Stomach (tissue), 9 donors: Measurements from ENCODE around the gene SORCS3. TPM values are rescaled to one million over a fixed set of nuclear protein-coding genes. Genes with fewer than 3 reads are reported as not detected.

Experiments
- DNase-seq, 2 donors: peaks; one replicate each; pipeline versions ENCODE4 v3.0.0 to v3.0.0-alpha.2; 2013 to 2019
- H3K27ac ChIP-seq, 5 donors: fragments of 200-600 bp in 4 of 5; sonication (generic) in 4 of 5; one replicate each; pipeline ENCODE4 v1.5.1; 2013 to 2019; ENCODE audit warnings: mild to moderate bottlenecking in 1 of 5, moderate library complexity in 1 of 5
- H3K27me3 ChIP-seq, 3 donors: fragments of 200-600 bp; sonication (generic); one replicate each; pipeline ENCODE4 v1.5.1; 2017 to 2019; ENCODE audit warnings: mixed run types in 1 of 3
- H3K36me3 ChIP-seq, 4 donors: fragments of 200-600 bp; sonication (generic); 1 replicate in 3 of 4; 2 replicates in 1 of 4; pipeline ENCODE4 v1.5.1; 2016 to 2019
- H3K4me1 ChIP-seq, 4 donors: fragments of 200-600 bp; sonication (generic); one replicate each; pipeline ENCODE4 v1.5.1; 2016 to 2019
- H3K4me3 ChIP-seq, 4 donors: fragments of 200-600 bp; sonication (generic) in 3 of 4; one replicate each; pipeline ENCODE4 v1.5.1; 2016 to 2019; ENCODE audit warnings: mild to moderate bottlenecking in 1 of 4
- H3K9me3 ChIP-seq, 4 donors: fragments of 200-600 bp; sonication (generic); one replicate each; pipeline ENCODE4 v1.5.1; 2016 to 2019
- CTCF ChIP-seq, 7 experiments: fragments of 450-650 bp in 4 of 7; fragments of 200-600 bp in 3 of 7; sonication (generic) in 3 of 7; IDR thresholded peaks; one replicate each; pipeline ENCODE4 v1.5.1; 2016 to 2019; ENCODE audit warnings: antibody characterized with exemption in 7 of 7, control low read depth in 2 of 7, mild to moderate bottlenecking in 1 of 7
- EP300 ChIP-seq: sonication (generic); formaldehyde crosslinking; IDR thresholded peaks from one replicate; pipeline ENCODE4 v1.6.1; 2017; ENCODE audit warnings: antibody characterized with exemption
- POLR2A ChIP-seq, 4 donors: fragments of 450-650 bp; IDR thresholded peaks; one replicate each; pipeline ENCODE4 v1.6.1; 2016; ENCODE audit warnings: antibody characterized with exemption in 4 of 4, control low read depth in 2 of 4, mild to moderate bottlenecking in 1 of 4, moderate library complexity in 1 of 4
- POLR2AphosphoS5 ChIP-seq, 3 donors: sonication (generic); formaldehyde crosslinking; IDR thresholded peaks; one replicate each; pipeline ENCODE4 v1.6.1; 2016; ENCODE audit warnings: antibody characterized with exemption in 3 of 3
- WGBS, 5 donors: extraction: QIAGEN DNeasy Blood & Tissue Kit in 3 of 5; methylation state at CpG; one replicate each; pipeline versions ENCODE4 v1.1.5 to v1.1.7; 2013 to 2018; 5-methylcytosine and 5-hydroxymethylcytosine counted together
- intact Hi-C: fragments of 100-400 bp; cut with DNase I; formaldehyde crosslinking; loops from one replicate; pipeline ENCODE4 v1.15.1; 2023; ENCODE audit warnings: low total_unique reads
- polyA plus RNA-seq, 3 donors: library from polyadenylated mRNA; stranded (reverse); fragments of 200-250 nt; gene quantifications; one replicate each; pipeline ENCODE4 v1.2.3, GENCODE V29; 2013
- total RNA-seq, 5 donors: library from RNA; depleted of rRNA; stranded (reverse); fragments of >200 nt; gene quantifications; one replicate each; pipeline versions ENCODE4 v1.1.0 to v1.2.3, GENCODE V29; 2014 to 2016
- donor health status: healthy with polysubstance abuse.
- donor health status: Bipolar disorder and iron deficiency.
- donor health status: healthy.

The SORCS3 gene
- total and polyA plus RNA-seq, 8 donors, result 0.06 to 2.6 (median 0.20) TPM; not detected in 4

GRCh38 chr10:104880624-104881398 lies 239.7 kb downstream of the SORCS3 start:
- Histone ChIP-seq H3K9me3 (no peaks in the 10 kb centered on the region), H3K4me3 (no peak overlapping the region), H3K27me3 (no peaks in the 10 kb centered on the region), H3K27ac (no peak overlapping the region), H3K36me3 (no peaks in the 10 kb centered on the region), H3K4me1 (no peaks in the 10 kb centered on the region)
- no peak for DNase-seq
- no peak for TF ChIP-seq CTCF (IDR thresholded peaks at IDR 0.05)
- no peak for TF ChIP-seq POLR2A (IDR thresholded peaks at IDR 0.05)
- TF ChIP-seq EP300, result no peak
- 60 to 70% (median 67%) methylated on average over 5 of the region's 5 CpGs for whole genome bisulfite sequencing, 5 donors
- intact Hi-C loops, result no loop called here

GRCh38 chr10:104881740-104882139 lies 240.7 kb downstream of the SORCS3 start:
- no peak for DNase-seq
- H3K36me3 ChIP-seq, result no peaks in the 10 kb centered on the region
- H3K4me3 ChIP-seq, result no peak overlapping the region
- no peaks in the 10 kb centered on the region for H3K4me1 ChIP-seq
- TF ChIP-seq CTCF (IDR thresholded peaks at IDR 0.05) (no peak), POLR2AphosphoS5 (IDR thresholded peaks at IDR 0.05) (no peak)
- no peaks in the 10 kb centered on the region for H3K27me3 ChIP-seq
- 63 to 87% (median 77%) methylated on average over 1 of the region's 1 CpG for WGBS, 5 donors
- H3K9me3 ChIP-seq, result no peaks in the 10 kb centered on the region
- H3K27ac ChIP-seq, result no peak overlapping the region
- intact Hi-C loops, result no loop called here

GRCh38 chr10:104892879-104893617 lies 252.0 kb downstream of the SORCS3 start:
- intact Hi-C loops, result no loop called here

More at GRCh38 chr10:104892879-104893617, 252.0 kb downstream of the SORCS3 start:
- H3K4me3 ChIP-seq, result no peak overlapping the region
- H3K9me3 ChIP-seq, result peaks cover 0 to 33% (median 9%) of the 10 kb centered on the region in 4 donors
- no peak for DNase-seq
- no peaks in the 10 kb centered on the region for H3K36me3 ChIP-seq
- 79 to 85% (median 80%) methylated on average over 5 of the region's 5 CpGs for WGBS, 5 donors
- no peak overlapping the region for H3K27ac ChIP-seq
- H3K4me1 ChIP-seq, result no peaks in the 10 kb centered on the region
- TF ChIP-seq CTCF (IDR thresholded peaks at IDR 0.05) (no peak), POLR2A (IDR thresholded peaks at IDR 0.05) (no peak), POLR2AphosphoS5 (IDR thresholded peaks at IDR 0.05) (no peak), EP300 (no peak)
- peaks cover 0 to 3% (median 0%) of the 10 kb centered on the region in 3 donors for H3K27me3 ChIP-seq
